Esophagus squamous epithelium (tissue), 5 donors: ENCODE results near the gene COX8C. TPM values are rescaled to one million over a fixed set of nuclear protein-coding genes. Genes with fewer than 3 reads are reported as not detected.

ENCODE experiments used
- DNase-seq: peaks from one replicate; lab custom pipeline; 2025; lab: John Stamatoyannopoulos, UW
- H3K27ac ChIP-seq, 4 donors: fragments of 200-600 bp; sonication (generic); one replicate each; pipeline ENCODE4 v1.5.1; 2016 to 2019; ENCODE audit warnings: mild to moderate bottlenecking in 1 of 4
- H3K27me3 ChIP-seq, 4 donors: fragments of 200-600 bp; sonication (generic); 1 replicate in 3 of 4; 2 replicates in 1 of 4; pipeline versions ENCODE4 v1.5.1 to v1.6.0; 2017 to 2021; ENCODE audit warnings: antibody characterized with exemption in 1 of 4
- H3K36me3 ChIP-seq, 3 donors: fragments of 200-600 bp; sonication (generic); one replicate each; pipeline ENCODE4 v1.5.1; 2016 to 2019
- H3K4me1 ChIP-seq, 3 donors: fragments of 200-600 bp; sonication (generic); one replicate each; pipeline ENCODE4 v1.5.1; 2017 to 2019
- H3K4me3 ChIP-seq, 4 donors: fragments of 200-600 bp; sonication (generic); 1 replicate in 3 of 4; 2 replicates in 1 of 4; pipeline ENCODE4 v1.5.1; 2016 to 2019; ENCODE audit warnings: mild to moderate bottlenecking in 2 of 4, moderate library complexity in 1 of 4
- H3K9me3 ChIP-seq, 3 donors: fragments of 200-600 bp; sonication (generic); one replicate each; pipeline ENCODE4 v1.5.1; 2016 to 2019
- POLR2A ChIP-seq, 4 donors: fragments of 450-650 bp; IDR thresholded peaks; one replicate each; pipeline ENCODE4 v1.6.1; 2017; ENCODE audit warnings: antibody characterized with exemption in 4 of 4, mild to moderate bottlenecking in 4 of 4, moderate library complexity in 3 of 4
- WGBS, 2 donors: methylation state at CpG; one replicate each; pipeline ENCODE4 v1.1.5; 2018; 5-methylcytosine and 5-hydroxymethylcytosine counted together
- intact Hi-C: fragments of 100-400 bp; cut with DNase I; formaldehyde crosslinking; loops from one replicate; pipeline ENCODE4 v1.15.0; 2022
- total RNA-seq, 4 donors: library from RNA; depleted of rRNA; stranded (reverse); fragments of >200 nt; gene quantifications; one replicate each; pipeline ENCODE4 v1.1.0, GENCODE V29; 2016
- TF ChIP-seq, protein P1 (sequence below), 6 experiments: fragments of 450-650 bp in 4 of 6; fragments of 200-600 bp in 2 of 6; sonication (generic) in 2 of 6; IDR thresholded peaks; one replicate each; pipeline ENCODE4 v1.5.1; 2016 to 2019; ENCODE audit warnings: antibody characterized with exemption in 6 of 6, mild to moderate bottlenecking in 4 of 6, moderate library complexity in 4 of 6
- donor health status: DM: yes; HTN: yes; CAD: no.

COX8C gene, protein sequence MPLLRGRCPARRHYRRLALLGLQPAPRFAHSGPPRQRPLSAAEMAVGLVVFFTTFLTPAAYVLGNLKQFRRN
- total RNA-seq, result not detected

DNA sequence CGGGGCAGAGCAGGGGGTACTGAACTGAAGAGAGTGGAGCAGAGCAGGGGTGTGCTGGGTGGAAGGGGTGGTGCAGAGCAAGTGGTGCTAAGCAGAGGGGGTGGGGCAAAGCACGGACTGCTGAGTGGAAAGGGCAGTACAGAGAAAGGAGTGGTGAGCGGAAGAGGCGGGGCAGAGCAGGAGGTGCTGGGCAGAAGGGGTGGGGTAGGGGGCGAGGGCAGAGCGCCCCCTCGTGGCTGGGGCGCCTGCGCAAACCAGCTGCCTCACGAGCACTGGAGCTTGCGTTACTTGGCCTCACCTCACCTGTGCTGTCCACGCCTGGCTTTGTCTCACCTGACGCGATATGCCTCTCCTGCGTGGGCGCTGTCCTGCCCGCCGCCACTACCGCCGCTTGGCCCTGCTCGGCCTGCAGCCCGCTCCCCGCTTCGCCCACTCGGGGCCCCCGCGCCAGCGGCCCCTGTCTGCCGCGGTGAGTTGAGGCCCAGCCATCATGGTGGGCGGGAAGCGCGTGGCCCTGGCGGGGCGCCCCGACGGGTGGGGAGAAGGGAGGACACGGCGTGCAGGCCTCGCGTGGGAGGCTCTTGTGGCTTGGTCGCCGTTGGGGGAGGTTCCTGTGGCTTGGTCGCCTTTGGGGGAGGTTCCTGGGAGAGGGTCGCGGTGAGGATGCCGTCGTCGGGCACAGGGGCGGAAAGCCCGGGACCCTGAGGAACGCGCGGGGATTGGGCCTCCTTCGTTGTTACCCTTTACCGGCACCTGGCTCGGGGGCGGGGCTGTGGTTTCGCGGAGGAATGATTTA, at the start of gene COX8C:
COX8C (plus strand) TSS at position 257 of the 796 bp plus-strand sequence; CDS start at position 344, 87 bp downstream.
- Histone ChIP-seq H3K27ac (no peak within 1 kb of the TSS), H3K27me3 (no peaks in the 10 kb centered on the region), H3K9me3 (no peaks in the 10 kb centered on the region), H3K36me3 (no peaks in the 10 kb centered on the region), H3K4me1 (no peaks in the 10 kb centered on the region), H3K4me3 (no peak within 1 kb of the TSS)
- 88 to 92% methylated on average over 12 to 20 of the region's 60 CpGs for WGBS, 2 donors
- intact Hi-C loops, result no loop called here
- TF ChIP-seq POLR2A (IDR thresholded peaks at IDR 0.05), result no peak
- TF ChIP-seq, protein P1, sequence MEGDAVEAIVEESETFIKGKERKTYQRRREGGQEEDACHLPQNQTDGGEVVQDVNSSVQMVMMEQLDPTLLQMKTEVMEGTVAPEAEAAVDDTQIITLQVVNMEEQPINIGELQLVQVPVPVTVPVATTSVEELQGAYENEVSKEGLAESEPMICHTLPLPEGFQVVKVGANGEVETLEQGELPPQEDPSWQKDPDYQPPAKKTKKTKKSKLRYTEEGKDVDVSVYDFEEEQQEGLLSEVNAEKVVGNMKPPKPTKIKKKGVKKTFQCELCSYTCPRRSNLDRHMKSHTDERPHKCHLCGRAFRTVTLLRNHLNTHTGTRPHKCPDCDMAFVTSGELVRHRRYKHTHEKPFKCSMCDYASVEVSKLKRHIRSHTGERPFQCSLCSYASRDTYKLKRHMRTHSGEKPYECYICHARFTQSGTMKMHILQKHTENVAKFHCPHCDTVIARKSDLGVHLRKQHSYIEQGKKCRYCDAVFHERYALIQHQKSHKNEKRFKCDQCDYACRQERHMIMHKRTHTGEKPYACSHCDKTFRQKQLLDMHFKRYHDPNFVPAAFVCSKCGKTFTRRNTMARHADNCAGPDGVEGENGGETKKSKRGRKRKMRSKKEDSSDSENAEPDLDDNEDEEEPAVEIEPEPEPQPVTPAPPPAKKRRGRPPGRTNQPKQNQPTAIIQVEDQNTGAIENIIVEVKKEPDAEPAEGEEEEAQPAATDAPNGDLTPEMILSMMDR (IDR thresholded peaks at IDR 0.05), result no peak
- DNase-seq, result no peak

DNA sequence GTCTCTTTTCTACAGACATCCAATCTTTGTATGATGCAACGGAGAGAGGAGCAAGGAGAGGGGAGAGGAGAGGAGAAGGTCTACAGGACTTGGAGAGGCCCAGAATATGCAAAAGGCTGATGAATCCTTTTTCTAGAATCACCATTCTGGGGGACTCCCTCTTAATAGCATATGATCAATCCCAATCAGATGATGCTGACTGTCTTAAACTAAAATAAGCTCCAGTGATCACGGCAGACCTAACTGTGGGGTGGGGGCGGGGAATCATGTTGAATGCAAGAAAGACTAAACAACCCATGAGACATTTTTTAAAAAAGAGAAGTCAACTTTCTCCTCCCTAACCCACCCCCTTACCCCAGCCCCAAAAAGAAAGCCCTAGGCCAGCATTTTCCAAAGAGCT, 47.6 kb upstream of the COX8C start:
- WGBS, 2 donors, result 74 to 88% methylated on average over 3 of the region's 3 CpGs
- intact Hi-C loops, result no loop called here
- Histone ChIP-seq H3K27ac (no peak overlapping the region), H3K4me1 (peaks cover 0 to 24% (median 11%) of the 10 kb centered on the region in 3 donors), H3K9me3 (no peaks in the 10 kb centered on the region), H3K4me3 (no peak overlapping the region), H3K27me3 (no peaks in the 10 kb centered on the region), H3K36me3 (peaks cover 0 to 4% (median 0%) of the 10 kb centered on the region in 3 donors)
- DNase-seq, result no peak
- TF ChIP-seq, protein P1 (IDR thresholded peaks at IDR 0.05), result no peak
- TF ChIP-seq POLR2A (IDR thresholded peaks at IDR 0.05), result no peak

DNA sequence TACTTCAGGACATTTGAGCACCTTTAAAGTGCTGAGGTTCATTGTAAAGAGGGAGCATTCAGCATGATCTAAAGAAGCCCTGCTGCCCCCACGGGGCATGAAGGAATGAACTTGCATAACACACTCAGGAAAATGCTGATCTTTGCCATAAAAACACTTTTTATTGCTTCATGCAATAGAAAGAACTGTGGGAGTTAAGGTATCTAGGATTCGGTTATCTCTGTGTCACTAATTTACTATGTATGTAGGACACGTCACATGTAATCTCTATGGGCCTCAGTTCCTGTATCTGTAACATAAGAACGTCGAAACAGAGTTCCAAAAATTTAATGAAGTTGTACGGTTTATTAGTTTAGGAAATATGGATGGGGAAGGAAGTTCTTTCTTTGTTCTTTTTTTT, 47.1 kb upstream of the COX8C start:
- WGBS, 2 donors, result 78 to 81% methylated on average over 6 of the region's 6 CpGs
- no peaks in the 10 kb centered on the region for H3K27me3 ChIP-seq
- H3K27ac ChIP-seq, result no peak overlapping the region
- peaks cover 0 to 24% (median 11%) of the 10 kb centered on the region in 3 donors for H3K4me1 ChIP-seq
- H3K4me3 ChIP-seq, result no peak overlapping the region
- intact Hi-C loops, result no loop called here
- no peak for DNase-seq
- no peak for TF ChIP-seq POLR2A (IDR thresholded peaks at IDR 0.05)
- TF ChIP-seq, protein P1 (IDR thresholded peaks at IDR 0.05), result no peak
- H3K9me3 ChIP-seq, result no peaks in the 10 kb centered on the region
- no peaks in the 10 kb centered on the region for H3K36me3 ChIP-seq

DNA sequence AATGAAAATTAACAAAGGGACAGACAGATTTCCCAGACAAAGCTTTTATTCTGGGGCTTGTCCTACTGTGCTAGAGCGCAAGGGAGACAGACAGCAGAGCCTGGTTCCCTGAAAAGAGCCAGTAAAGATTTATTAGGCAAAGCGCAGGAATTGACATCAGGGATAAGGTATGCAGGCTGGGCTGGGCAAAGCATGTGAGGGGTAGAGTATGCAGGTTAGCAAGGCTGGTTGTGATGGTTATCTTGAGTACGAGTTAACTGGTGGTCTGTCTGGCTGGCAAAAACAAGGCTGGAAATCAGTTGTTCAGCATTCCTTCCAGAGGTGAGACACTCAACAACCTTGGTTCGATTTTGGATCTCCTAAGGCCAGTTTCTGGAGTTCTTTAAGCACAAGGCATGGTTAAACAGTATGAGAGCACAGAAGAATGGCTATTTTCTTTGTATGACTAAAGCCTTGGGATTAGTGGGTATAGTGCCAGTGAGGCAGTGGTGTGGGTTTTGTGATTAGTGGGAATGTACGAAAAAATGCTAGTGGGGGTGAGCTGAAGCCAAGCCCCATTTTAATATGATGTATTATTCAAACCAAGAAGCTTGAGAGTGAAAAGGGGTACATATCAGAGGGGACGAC, 45.0 kb upstream of the COX8C start:
- H3K27me3 ChIP-seq, result no peaks in the 10 kb centered on the region
- H3K9me3 ChIP-seq, result no peaks in the 10 kb centered on the region
- peaks cover 0 to 39% (median 11%) of the 10 kb centered on the region in 3 donors for H3K4me1 ChIP-seq
- H3K27ac ChIP-seq, result no peak overlapping the region
- 74 to 80% methylated on average over 6 of the region's 6 CpGs for WGBS, 2 donors
- no peaks in the 10 kb centered on the region for H3K36me3 ChIP-seq
- DNase-seq, result no peak
- no peak overlapping the region for H3K4me3 ChIP-seq
- no peak for TF ChIP-seq POLR2A (IDR thresholded peaks at IDR 0.05)
- TF ChIP-seq, protein P1 (IDR thresholded peaks at IDR 0.05), result no peak
- intact Hi-C loops, result no loop called here
